Cardiac muscle cell (in vitro differentiated cells and primary cell): ENCODE results near the gene MYL4. TPM values are rescaled to one million over a fixed set of nuclear protein-coding genes. Genes with fewer than 3 reads are reported as not detected.
A peak's percentile ranks its signal among the peaks of the same experiment; 100 is the strongest.

Experiments
- DNase-seq, 2 donors: peaks; one replicate each; pipeline versions ENCODE4 v3.0.0 to v3.0.0-alpha.2; 2010 to 2017; ENCODE audit warnings: low read depth in 1 of 2, low spot score in 1 of 2
- H3K27ac ChIP-seq: fragments of 200-600 bp; sonication (generic); 2 replicates; pipeline ENCODE4 v1.5.1; 2016
- H3K27me3 ChIP-seq: fragments of 200-600 bp; sonication (generic); 2 replicates; pipeline ENCODE4 v1.6.0; 2016; ENCODE audit warnings: control low read depth
- H3K36me3 ChIP-seq: fragments of 200-600 bp; sonication (generic); 2 replicates; pipeline ENCODE4 v1.5.1; 2016; ENCODE audit warnings: control low read depth
- H3K4me1 ChIP-seq: fragments of 200-600 bp; sonication (generic); 2 replicates; pipeline ENCODE4 v1.8.1; 2017; ENCODE audit warnings: low read depth, mild to moderate bottlenecking, mixed run types
- H3K4me3 ChIP-seq: fragments of 200-600 bp; sonication (generic); 2 replicates; pipeline ENCODE4 v1.5.1; 2016; ENCODE audit warnings: mild to moderate bottlenecking
- H3K9me3 ChIP-seq: fragments of 200-600 bp; sonication (generic); 2 replicates; pipeline ENCODE4 v1.5.1; 2017; ENCODE audit warnings: low read depth, mild to moderate bottlenecking, control low read depth
- polyA plus RNA-seq: library from polyadenylated mRNA; unstranded; fragments of >200 nt; fragmentation: Nextera tagmentation; extraction: Ambion mirVana; gene quantifications from 2 replicates; pipeline ENCODE4 v1.2.1, GENCODE V29; 2016
- total RNA-seq: library from RNA; depleted of rRNA; stranded (reverse); fragments of >200 nt; gene quantifications from 2 replicates; pipeline ENCODE4 v1.2.3, GENCODE V29; 2016
- TF ChIP-seq, protein P1 (sequence below): IDR thresholded peaks from 2 replicates; pipeline ENCODE4 v1.5.1; 2012; ENCODE audit warnings: low read depth, mild to moderate bottlenecking, low read length

Gene MYL4
- total and polyA plus RNA-seq, 2 experiments from 2014 or later, result 2,925 to 5,148 TPM

DNA sequence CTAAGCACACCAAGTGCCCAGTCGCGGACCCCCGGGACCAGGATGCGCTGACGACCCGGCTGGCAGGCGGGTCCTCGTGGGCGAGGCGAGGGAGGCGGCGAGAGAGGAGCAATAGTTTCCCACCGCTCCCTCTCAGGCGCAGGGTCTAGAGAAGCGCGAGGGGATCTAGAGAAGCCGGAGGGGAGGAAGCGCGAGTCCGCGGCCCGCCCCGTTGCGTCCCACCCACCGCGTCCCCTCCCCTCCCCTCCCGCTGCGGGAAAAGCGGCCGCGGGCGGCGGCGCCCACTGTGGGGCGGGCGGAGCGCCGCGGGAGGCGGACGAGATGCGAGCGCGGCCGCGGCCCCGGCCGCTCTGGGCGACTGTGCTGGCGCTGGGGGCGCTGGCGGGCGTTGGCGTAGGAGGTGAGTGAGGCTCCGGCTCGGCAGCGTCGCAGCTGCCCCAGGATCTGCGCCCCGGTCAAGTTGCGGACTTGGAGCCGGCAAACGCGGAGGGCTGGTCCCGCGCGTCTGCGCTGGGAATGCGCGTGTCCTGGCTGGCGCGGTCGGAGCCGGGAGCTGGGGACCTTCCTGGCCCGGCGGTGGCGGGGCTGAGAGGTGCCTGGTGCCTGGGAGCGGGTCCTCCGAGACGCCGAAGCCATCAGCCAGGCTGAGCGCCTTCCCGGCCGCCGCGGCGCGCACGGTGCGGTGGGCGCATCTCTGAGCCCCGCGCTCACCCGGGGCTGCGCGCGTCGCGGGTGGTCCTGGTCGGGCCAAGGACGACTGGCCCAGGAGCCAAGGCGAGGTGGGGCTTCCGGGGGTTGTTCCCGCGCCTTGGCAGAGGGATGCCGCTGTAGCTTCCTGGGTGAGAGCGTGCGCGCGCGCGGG is 44.6 kb downstream of the MYL4 start, which contains the start of gene ITGB3:
ITGB3 (plus strand) TSS at position 287 of the 862 bp plus-strand sequence; CDS start at position 322, 35 bp downstream.
- Histone ChIP-seq H3K36me3 (peaks cover 7% of the 10 kb centered on the region), H3K27ac (no peak within 1 kb of the TSS), H3K4me3 (peak within 1 kb of the TSS; percentile 34), H3K27me3 (peaks cover 24% of the 10 kb centered on the region), H3K9me3 (no peaks in the 10 kb centered on the region), H3K4me1 (peaks cover 11% of the 10 kb centered on the region)
- DNase-seq, result peak; percentile 86 to 88
- TF ChIP-seq, protein P1, sequence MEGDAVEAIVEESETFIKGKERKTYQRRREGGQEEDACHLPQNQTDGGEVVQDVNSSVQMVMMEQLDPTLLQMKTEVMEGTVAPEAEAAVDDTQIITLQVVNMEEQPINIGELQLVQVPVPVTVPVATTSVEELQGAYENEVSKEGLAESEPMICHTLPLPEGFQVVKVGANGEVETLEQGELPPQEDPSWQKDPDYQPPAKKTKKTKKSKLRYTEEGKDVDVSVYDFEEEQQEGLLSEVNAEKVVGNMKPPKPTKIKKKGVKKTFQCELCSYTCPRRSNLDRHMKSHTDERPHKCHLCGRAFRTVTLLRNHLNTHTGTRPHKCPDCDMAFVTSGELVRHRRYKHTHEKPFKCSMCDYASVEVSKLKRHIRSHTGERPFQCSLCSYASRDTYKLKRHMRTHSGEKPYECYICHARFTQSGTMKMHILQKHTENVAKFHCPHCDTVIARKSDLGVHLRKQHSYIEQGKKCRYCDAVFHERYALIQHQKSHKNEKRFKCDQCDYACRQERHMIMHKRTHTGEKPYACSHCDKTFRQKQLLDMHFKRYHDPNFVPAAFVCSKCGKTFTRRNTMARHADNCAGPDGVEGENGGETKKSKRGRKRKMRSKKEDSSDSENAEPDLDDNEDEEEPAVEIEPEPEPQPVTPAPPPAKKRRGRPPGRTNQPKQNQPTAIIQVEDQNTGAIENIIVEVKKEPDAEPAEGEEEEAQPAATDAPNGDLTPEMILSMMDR, result peak; percentile 38

DNA sequence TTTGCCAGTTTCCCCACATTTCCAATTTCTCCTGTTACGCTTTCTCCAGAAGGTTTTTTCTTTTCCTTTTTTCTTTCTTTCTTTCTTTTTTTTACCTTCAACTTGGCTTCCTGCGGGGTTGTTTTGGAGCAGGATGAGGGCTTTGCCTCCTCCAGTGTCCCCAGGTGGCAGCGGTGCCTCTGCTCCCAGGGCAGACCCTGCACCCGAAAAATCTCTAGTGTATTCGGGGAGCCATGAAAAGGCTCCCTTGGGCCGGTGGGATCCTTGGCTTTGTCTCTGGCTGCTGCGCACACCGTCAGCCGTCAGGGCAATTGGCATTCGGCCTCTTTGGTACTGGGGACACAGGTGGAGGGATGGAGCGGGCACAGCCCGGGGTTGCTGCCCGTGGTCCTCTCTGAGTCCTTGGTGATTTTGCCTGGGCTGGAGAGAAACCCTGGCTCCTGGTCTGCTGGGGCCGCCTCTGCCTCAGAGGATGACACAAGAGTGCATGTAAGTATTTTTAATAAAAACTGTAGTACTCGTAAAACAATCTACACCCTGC is 45.3 kb downstream of the MYL4 start:
- peaks cover 7% of the 10 kb centered on the region for H3K36me3 ChIP-seq
- no peak overlapping the region for H3K27ac ChIP-seq
- H3K4me1 ChIP-seq, result peaks cover 11% of the 10 kb centered on the region
- DNase-seq, result no peak
- H3K9me3 ChIP-seq, result no peaks in the 10 kb centered on the region
- peaks cover 24% of the 10 kb centered on the region for H3K27me3 ChIP-seq
- TF ChIP-seq, protein P1, result no peak
- H3K4me3 ChIP-seq, result peak overlapping the region; percentile 34

DNA sequence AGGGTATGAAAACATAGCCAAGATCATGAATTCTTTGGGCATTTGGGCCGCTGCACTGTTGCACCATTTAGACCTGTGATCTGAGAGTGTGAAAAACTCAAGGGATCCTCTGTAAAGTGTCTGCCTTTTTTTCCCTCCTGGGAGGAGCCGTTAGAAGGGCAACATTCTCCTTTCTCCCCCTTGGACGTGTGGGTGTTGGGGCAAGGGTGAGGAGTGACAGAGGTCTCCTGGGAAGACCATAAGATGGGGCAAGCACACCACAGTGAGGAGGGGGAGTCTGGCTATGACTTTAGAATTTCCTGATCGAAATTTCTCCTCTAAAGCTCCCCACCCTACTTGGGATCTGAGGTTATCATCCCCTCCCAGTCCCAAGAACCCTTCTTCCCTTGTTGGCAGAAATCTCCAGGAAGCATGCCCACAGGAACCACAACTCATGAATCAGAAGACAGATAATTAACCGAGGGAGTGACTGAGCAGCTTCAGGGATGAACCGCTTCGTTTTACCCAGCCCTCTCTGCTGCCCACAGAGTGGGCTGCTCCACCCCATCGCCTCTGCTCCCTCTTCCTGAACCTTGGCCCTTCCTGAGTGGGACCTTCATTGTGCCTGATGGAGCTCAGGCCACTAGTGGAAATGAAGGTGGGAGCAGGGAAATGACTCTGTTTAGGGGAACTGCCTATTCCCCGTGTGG is 48.6 kb downstream of the MYL4 start:
- Histone ChIP-seq H3K4me3 (no peak overlapping the region), H3K4me1 (no peaks in the 10 kb centered on the region), H3K27ac (no peak overlapping the region), H3K9me3 (no peaks in the 10 kb centered on the region), H3K27me3 (peaks cover 24% of the 10 kb centered on the region), H3K36me3 (peaks cover 4% of the 10 kb centered on the region)
- TF ChIP-seq, protein P1, result no peak
- DNase-seq, result peak in 1 of 2 donors; percentile 81

DNA sequence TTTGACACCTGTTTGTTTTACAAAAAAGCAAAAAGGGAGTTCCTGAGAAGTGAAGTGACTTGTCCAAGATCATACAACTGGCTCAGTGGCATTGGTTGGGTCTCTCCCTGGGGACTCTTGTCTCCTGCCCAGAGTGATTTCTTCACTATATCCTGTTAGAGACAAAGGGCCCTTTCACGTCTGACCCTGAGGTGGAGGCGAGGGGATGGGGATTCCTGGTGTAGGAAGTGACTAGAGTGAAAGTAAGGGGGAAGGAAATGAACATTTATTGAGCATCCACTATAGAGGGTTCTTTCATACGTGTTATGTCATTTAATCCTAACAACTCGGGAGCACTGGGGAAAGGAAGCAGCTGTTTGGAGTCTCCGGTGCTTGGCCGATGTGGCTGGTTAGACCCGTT is 53.4 kb downstream of the MYL4 start:
- Histone ChIP-seq H3K9me3 (no peaks in the 10 kb centered on the region), H3K27ac (no peak overlapping the region), H3K4me3 (no peak overlapping the region), H3K36me3 (peaks cover 4% of the 10 kb centered on the region), H3K27me3 (no peaks in the 10 kb centered on the region), H3K4me1 (no peaks in the 10 kb centered on the region)
- TF ChIP-seq, protein P1, result no peak
- no peak for DNase-seq

DNA sequence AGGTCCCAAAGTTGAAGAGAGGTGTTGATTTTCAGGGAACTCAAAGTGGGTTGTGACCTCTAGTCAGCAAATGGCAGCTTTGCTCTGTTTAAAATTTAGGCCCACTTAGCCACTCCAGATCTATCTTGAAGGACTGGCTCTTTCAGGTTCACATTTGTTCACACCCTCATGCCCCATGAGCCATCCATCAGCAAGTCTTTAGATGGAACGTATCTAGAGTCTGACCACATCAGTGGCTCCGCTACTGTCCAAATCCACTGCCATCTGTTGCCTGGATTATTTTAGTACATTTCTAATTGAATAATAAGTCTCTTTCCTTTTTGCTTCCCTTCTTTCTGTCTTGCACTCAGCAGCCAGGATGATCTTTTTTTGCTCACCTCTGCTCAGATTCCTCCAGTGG is 55.0 kb downstream of the MYL4 start:
- H3K27ac ChIP-seq, result no peak overlapping the region
- no peaks in the 10 kb centered on the region for H3K36me3 ChIP-seq
- no peaks in the 10 kb centered on the region for H3K27me3 ChIP-seq
- no peak overlapping the region for H3K4me3 ChIP-seq
- TF ChIP-seq, protein P1, result no peak
- DNase-seq, result peak in 1 of 2 donors; percentile 25
- no peaks in the 10 kb centered on the region for H3K9me3 ChIP-seq
- no peaks in the 10 kb centered on the region for H3K4me1 ChIP-seq
